Upper lobe of right lung (tissue), 1 donor: ENCODE measurements around the gene FUCA1. TPM values are rescaled to one million over a fixed set of nuclear protein-coding genes. Genes with fewer than 3 reads are reported as not detected.
A peak's percentile ranks its signal among the peaks of the same experiment; 100 is the strongest.
"Not testable (repeated sequence)": the region's sequence is repeated elsewhere in the genome, so short reads cannot be mapped to it uniquely, and the experiment has no call there.

ENCODE experiments used
- ATAC-seq: fragments of 200-7000 bp; cut with Tn5 transposase; one replicate; pipeline ENCODE4 v1.9.1; 2020; ENCODE audit warnings: mild to moderate bottlenecking, moderate library complexity
- DNase-seq: peaks from one replicate; pipeline ENCODE4 v3.0.0-alpha.2; 2020
- H3K27ac ChIP-seq: fragments of 200-600 bp; one replicate; pipeline ENCODE4 v1.8.0; 2022
- H3K27me3 ChIP-seq: fragments of 200-600 bp; one replicate; pipeline ENCODE4 v1.8.0; 2022; ENCODE audit warnings: mild to moderate bottlenecking
- H3K36me3 ChIP-seq: fragments of 200-600 bp; one replicate; pipeline ENCODE4 v1.8.0; 2022
- H3K4me1 ChIP-seq: fragments of 200-600 bp; one replicate; pipeline ENCODE4 v1.8.0; 2022
- H3K4me3 ChIP-seq: fragments of 200-600 bp; one replicate; pipeline ENCODE4 v1.8.0; 2022; ENCODE audit warnings: mild to moderate bottlenecking
- H3K9me3 ChIP-seq: fragments of 200-600 bp; one replicate; pipeline ENCODE4 v1.8.0; 2022
- intact Hi-C: fragments of 100-400 bp; cut with DNase I; formaldehyde crosslinking; loops from one replicate; pipeline ENCODE4 v1.11.0; 2022
- total RNA-seq: library from RNA; stranded (reverse); fragmentation: NEBNext Ultra II Directional; extraction: Animal tissue kit (Norgen Biotek cat#: 25700); gene quantifications from one replicate; pipeline ENCODE4 v1.2.1, GENCODE V29; 2021
- TF ChIP-seq, protein P1 (sequence below): fragments of 200-600 bp; IDR thresholded peaks from one replicate; pipeline ENCODE4 v1.8.0; 2022; ENCODE audit warnings: antibody characterized with exemption
- donor health status: DM: no; HTN: yes; CAD: no; lungs with severe emphysema.

The FUCA1 gene
- total RNA-seq, 1 donor from 2014 or later: 44.4 TPM

DNA sequence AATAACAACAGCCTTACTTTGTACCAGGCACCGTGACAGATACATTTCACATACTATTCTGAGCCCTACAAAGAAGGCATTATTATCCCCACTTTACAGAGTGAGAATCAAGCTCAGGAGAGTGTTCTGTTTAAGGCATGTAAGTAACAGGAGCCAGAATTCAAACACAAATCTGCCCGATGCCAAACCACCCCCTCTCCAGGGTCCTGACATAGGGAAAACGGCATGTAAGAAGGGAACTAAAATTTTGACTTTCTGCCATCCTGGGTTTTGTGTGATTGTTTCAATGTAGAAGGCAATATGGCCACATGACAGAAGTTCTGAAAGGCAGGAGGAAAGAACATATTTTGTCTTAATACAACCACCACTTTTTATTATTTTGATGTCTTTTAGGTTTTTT lies 5.5 kb downstream of the FUCA1 start:
- H3K9me3 ChIP-seq: no peaks in the 10 kb centered on the region
- no peak overlapping the region for H3K27ac ChIP-seq
- H3K4me3 ChIP-seq: no peak overlapping the region
- intact Hi-C loops: no loop called here
- DNase-seq (no peak), ATAC-seq (no peak)
- H3K36me3 ChIP-seq: peaks cover 57% of the 10 kb centered on the region
- peaks cover 23% of the 10 kb centered on the region for H3K4me1 ChIP-seq
- no peaks in the 10 kb centered on the region for H3K27me3 ChIP-seq
- TF ChIP-seq, protein P1, sequence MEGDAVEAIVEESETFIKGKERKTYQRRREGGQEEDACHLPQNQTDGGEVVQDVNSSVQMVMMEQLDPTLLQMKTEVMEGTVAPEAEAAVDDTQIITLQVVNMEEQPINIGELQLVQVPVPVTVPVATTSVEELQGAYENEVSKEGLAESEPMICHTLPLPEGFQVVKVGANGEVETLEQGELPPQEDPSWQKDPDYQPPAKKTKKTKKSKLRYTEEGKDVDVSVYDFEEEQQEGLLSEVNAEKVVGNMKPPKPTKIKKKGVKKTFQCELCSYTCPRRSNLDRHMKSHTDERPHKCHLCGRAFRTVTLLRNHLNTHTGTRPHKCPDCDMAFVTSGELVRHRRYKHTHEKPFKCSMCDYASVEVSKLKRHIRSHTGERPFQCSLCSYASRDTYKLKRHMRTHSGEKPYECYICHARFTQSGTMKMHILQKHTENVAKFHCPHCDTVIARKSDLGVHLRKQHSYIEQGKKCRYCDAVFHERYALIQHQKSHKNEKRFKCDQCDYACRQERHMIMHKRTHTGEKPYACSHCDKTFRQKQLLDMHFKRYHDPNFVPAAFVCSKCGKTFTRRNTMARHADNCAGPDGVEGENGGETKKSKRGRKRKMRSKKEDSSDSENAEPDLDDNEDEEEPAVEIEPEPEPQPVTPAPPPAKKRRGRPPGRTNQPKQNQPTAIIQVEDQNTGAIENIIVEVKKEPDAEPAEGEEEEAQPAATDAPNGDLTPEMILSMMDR: no peak

DNA sequence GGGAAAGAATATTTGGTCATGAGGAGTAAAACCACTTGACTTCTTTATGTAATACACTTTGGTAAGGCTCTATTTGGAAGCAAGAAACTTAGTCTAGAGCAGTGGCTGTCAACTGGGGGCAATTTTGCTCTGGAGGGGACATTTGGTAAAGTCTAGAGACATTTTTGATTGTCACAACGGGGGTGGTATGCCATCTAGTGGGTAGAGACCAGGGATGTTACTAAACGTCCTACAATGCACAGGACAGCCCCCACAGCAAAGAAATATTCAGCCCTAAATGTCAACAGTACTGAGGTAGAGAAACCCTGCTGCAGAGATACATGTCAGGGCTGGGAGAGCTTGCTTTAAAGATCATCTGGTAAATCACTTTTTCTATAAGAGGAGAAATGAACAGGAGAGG lies 13.5 kb downstream of the FUCA1 start:
- no peak overlapping the region for H3K4me3 ChIP-seq
- H3K4me1 ChIP-seq: no peaks in the 10 kb centered on the region
- H3K36me3 ChIP-seq: peaks cover 43% of the 10 kb centered on the region
- DNase-seq: no peak
- intact Hi-C loops: no loop called here
- H3K27me3 ChIP-seq: no peaks in the 10 kb centered on the region
- ATAC-seq: peak; percentile 15
- no peak overlapping the region for H3K27ac ChIP-seq
- H3K9me3 ChIP-seq: no peaks in the 10 kb centered on the region
- TF ChIP-seq, protein P1: peak; percentile 21

DNA sequence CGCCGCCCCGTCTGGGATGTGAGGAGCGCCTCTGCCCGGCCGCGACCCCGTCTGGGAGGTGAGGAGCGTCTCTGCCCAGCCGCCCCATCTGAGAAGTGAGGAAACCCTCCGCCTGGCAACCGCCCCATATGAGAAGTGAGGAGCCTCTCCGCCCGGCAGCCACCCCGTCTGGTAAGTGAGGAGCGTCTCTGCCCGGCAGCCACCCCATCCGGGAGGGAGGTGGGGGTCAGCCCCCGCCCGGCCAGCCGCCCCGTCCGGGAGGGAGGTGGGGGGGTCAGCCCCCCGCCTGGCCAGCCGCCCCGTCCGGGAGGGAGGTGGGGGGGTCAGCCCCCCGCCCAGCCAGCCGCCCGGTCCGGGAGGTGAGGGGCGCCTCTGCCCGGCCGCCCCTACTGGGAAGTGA lies 15.0 kb downstream of the FUCA1 start:
- H3K4me3 ChIP-seq, ATAC-seq, H3K27me3 ChIP-seq, DNase-seq, H3K9me3 ChIP-seq, H3K27ac ChIP-seq, H3K4me1 ChIP-seq, intact Hi-C loops: not testable (repeated sequence)
- H3K36me3 ChIP-seq: peaks cover 34% of the 10 kb centered on the region

- H3K27ac ChIP-seq, DNase-seq, ATAC-seq, H3K4me1 ChIP-seq, H3K27me3 ChIP-seq, H3K9me3 ChIP-seq, H3K4me3 ChIP-seq, intact Hi-C loops: not testable (repeated sequence)
- peaks cover 36% of the 10 kb centered on the region for H3K36me3 ChIP-seq
These were observed 16.7 kb downstream of the FUCA1 start for GRCh38 chr1:23851406-23851805.

- Histone ChIP-seq H3K4me1 (no peaks in the 10 kb centered on the region), H3K9me3 (no peaks in the 10 kb centered on the region), H3K4me3 (no peak overlapping the region), H3K36me3 (peaks cover 48% of the 10 kb centered on the region), H3K27ac (no peak overlapping the region), H3K27me3 (no peaks in the 10 kb centered on the region)
- TF ChIP-seq, protein P1: no peak
- intact Hi-C loops: no loop called here
- ATAC-seq: no peak
- no peak for DNase-seq
These were observed 19.1 kb downstream of the FUCA1 start for GRCh38 chr1:23848673-23849616.

GRCh38 chr1:23847482-23848095 lies 20.5 kb downstream of the FUCA1 start:
- H3K27ac ChIP-seq, ATAC-seq, H3K4me1 ChIP-seq, H3K9me3 ChIP-seq, intact Hi-C loops, DNase-seq, H3K4me3 ChIP-seq, H3K27me3 ChIP-seq: not testable (repeated sequence)
- H3K36me3 ChIP-seq: peaks cover 48% of the 10 kb centered on the region

DNA sequence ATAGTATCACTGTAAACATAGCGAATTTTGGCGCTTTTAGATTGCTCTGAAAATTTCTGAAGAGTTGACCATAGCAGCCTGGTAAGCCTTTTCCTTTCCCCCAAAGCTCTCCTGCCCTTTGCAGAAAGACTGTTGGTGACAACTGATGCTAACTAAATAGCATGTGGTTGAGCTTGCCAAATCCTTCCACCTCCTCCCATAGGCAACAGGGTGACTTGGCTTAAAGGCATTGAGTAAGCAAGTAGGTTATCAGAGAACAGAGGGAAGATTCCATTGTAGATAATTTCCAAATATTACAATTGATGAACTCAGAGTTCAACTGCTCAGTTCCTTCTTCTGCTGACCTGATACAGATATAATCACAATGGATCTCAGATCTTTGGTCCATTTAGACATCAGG lies 22.9 kb downstream of the FUCA1 start:
- H3K27ac ChIP-seq: no peak overlapping the region
- DNase-seq (no peak), ATAC-seq (no peak)
- TF ChIP-seq, protein P1: no peak
- no peaks in the 10 kb centered on the region for H3K4me1 ChIP-seq
- intact Hi-C loops: no loop called here
- no peak overlapping the region for H3K4me3 ChIP-seq
- no peaks in the 10 kb centered on the region for H3K9me3 ChIP-seq
- no peaks in the 10 kb centered on the region for H3K27me3 ChIP-seq
- peaks cover 48% of the 10 kb centered on the region for H3K36me3 ChIP-seq
